Measurements from ENCODE around the gene TMEM61.

TMEM61 gene

GRCh38 chr1:54989968-54990810 lies 9.8 kb downstream of the TMEM61 start:
- Histone ChIP-seq H3K4me3 (replicated peaks; ENCODE audit: low read depth, low read length) (no peak overlapping the region), H3K27me3 (replicated peaks; ENCODE audit: control insufficient read depth, insufficient read depth, low read length) (no peaks in the 10 kb centered on the region; the same call in 1 of the 2 replicates), H3K36me3 (ENCODE audit: control insufficient read depth, insufficient read depth, low read length) (no peaks in the 10 kb centered on the region)
- no peak for TF ChIP-seq CTCF (IDR thresholded peaks at IDR 0.05; ENCODE audit: insufficient read depth, low read length, poor library complexity, severe bottlenecking)
- no peak for DNase-seq (ENCODE audit: extremely low read depth, insufficient read length)

- H3K27me3 ChIP-seq (replicated peaks; ENCODE audit: control insufficient read depth, insufficient read depth, low read length) = no peaks in the 10 kb centered on the region; the same call in 1 of the 2 replicates
- no peak for DNase-seq (ENCODE audit: extremely low read depth, insufficient read length)
- no peaks in the 10 kb centered on the region for H3K36me3 ChIP-seq (ENCODE audit: control insufficient read depth, insufficient read depth, low read length)
- TF ChIP-seq CTCF (IDR thresholded peaks at IDR 0.05; ENCODE audit: insufficient read depth, low read length, poor library complexity, severe bottlenecking) = no peak
- H3K4me3 ChIP-seq (replicated peaks; ENCODE audit: low read depth, low read length) = no peak overlapping the region
Measured at GRCh38 chr1:54990916-54991315, 10.5 kb downstream of the TMEM61 start.

GRCh38 chr1:54991939-54992338 lies 11.5 kb downstream of the TMEM61 start:
- no peaks in the 10 kb centered on the region for H3K36me3 ChIP-seq (ENCODE audit: control insufficient read depth, insufficient read depth, low read length)
- TF ChIP-seq CTCF (IDR thresholded peaks at IDR 0.05; ENCODE audit: insufficient read depth, low read length, poor library complexity, severe bottlenecking) = no peak
- H3K4me3 ChIP-seq (replicated peaks; ENCODE audit: low read depth, low read length) = no peak overlapping the region
- H3K27me3 ChIP-seq (replicated peaks; ENCODE audit: control insufficient read depth, insufficient read depth, low read length) = no peaks in the 10 kb centered on the region; the same call in 1 of the 2 replicates
- DNase-seq (ENCODE audit: extremely low read depth, insufficient read length) = no peak

GRCh38 chr1:54993140-54993539 lies 12.7 kb downstream of the TMEM61 start:
- no peak for DNase-seq (ENCODE audit: extremely low read depth, insufficient read length)
- Histone ChIP-seq H3K27me3 (replicated peaks; ENCODE audit: control insufficient read depth, insufficient read depth, low read length) (no peaks in the 10 kb centered on the region; the same call in 1 of the 2 replicates), H3K36me3 (ENCODE audit: control insufficient read depth, insufficient read depth, low read length) (no peaks in the 10 kb centered on the region), H3K4me3 (replicated peaks; ENCODE audit: low read depth, low read length) (no peak overlapping the region)
- no peak for TF ChIP-seq CTCF (IDR thresholded peaks at IDR 0.05; ENCODE audit: insufficient read depth, low read length, poor library complexity, severe bottlenecking)

- TF ChIP-seq CTCF (IDR thresholded peaks at IDR 0.05; ENCODE audit: insufficient read depth, low read length, poor library complexity, severe bottlenecking) = no peak
Measured at GRCh38 chr1:54994355-54994990, 14.0 kb downstream of the TMEM61 start.

More at GRCh38 chr1:54994355-54994990, 14.0 kb downstream of the TMEM61 start:
- no peaks in the 10 kb centered on the region; the same call in 1 of the 2 replicates for H3K27me3 ChIP-seq (replicated peaks; ENCODE audit: control insufficient read depth, insufficient read depth, low read length)
- H3K4me3 ChIP-seq (replicated peaks; ENCODE audit: low read depth, low read length) = no peak overlapping the region
- no peak for DNase-seq (ENCODE audit: extremely low read depth, insufficient read length)
- no peaks in the 10 kb centered on the region for H3K36me3 ChIP-seq (ENCODE audit: control insufficient read depth, insufficient read depth, low read length)

Measured in GM06990 (cell line).